NCI-H446 (cell line): Measurements from ENCODE around the gene VAMP8.
"Not testable (repeated sequence)": the region's sequence is repeated elsewhere in the genome, so short reads cannot be mapped to it uniquely, and the experiment has no call there.

ENCODE experiments used
- DNase-seq, 2 experiments: peaks; one replicate each; lab custom pipeline; 2025; lab: John Stamatoyannopoulos, UW

VAMP8 gene

DNA sequence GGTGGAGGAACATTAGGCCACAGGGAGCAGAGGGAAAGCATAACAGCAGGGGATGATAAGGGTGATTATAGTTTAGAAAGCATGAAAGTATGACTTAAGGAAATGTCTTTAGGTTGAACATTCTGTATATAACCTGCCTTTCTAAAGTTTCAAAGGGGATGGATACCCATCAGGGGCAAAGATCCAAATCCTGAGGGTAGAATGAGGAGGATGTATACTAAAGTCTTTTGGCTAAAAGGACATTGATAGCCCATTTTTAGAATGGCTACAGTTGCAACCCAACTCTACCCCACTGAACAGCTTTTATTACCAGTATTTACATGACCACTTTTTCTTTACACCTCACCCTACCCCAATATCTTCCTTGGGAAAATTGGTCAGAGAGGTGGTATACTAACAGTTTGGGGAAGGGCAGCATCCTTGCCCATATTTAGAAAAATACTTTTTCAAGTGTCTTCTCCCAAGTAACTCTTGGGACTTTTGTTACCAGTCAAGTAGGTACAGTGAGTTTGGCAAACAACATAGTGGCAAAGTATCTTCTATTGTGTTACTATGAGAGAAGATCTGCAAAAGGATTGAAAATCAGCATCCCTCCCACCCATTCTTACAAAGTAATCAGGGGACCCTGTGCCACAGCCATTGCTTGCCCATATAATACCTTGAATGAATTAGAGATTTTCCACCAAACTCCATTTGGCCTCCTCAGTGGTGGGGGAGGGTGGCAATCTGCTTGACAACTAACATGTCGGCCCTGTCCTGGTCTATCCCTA is 30.1 kb upstream of the VAMP8 start:
- no peak for DNase-seq

- DNase-seq: no peak
These were observed 29.4 kb upstream of the VAMP8 start for GRCh38 chr2:85547859-85548607.

DNA sequence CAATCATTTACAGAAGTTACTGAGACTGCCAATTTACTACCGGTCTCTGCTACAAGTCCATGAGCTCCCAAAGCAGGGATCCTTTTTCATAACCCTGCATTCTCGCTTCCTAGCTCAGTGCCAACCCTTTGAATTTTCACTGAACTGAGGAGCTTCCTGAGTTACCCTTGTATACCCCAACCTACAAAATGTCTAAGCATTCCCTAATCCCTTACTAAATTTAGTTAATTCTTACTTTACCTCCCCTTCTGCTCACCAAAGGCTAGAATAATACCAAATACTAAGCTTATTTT is 28.8 kb upstream of the VAMP8 start:
- no peak for DNase-seq

DNA sequence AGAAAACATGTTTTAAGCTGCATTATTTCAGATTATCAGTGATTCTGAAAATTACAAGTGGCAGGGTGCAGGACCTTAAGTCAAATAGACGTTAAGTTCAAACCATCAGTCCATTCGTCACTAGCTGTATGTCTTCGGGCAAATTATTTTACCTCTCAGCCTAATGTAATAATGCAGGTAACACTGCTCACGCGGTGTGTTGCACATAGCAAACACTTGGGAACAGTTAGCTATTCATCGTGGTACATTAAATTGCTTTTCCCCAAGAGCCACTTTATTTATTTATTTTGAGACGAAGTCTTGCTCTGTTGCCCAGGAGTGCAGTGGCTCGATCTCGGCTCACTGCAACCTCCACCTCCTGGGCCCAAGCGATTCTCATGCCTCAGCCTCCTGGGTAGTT is 28.3 kb upstream of the VAMP8 start:
- DNase-seq: no peak

DNA sequence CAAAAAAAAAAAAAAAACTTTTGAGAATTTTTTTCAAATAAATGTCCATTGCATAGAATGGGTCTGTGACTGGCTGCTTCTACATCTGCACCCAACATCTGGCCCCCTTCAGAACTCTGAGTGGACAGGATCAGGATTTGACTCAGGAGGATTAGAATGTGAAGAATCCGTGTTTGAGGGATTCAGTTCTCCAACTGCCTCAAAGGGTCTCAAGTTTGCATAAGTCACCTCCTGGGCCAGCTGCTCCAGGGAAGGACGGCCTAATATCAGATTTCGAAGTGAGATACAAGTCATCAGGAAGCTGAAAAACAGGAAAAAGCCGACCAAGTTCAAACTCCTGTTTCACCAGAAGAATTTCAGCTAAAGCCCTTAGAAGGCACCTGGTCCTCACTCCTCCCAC is 27.6 kb upstream of the VAMP8 start:
- DNase-seq: no peak

GRCh38 chr2:85550486-85550885 is 26.9 kb upstream of the VAMP8 start:
- DNase-seq: no peak

DNA sequence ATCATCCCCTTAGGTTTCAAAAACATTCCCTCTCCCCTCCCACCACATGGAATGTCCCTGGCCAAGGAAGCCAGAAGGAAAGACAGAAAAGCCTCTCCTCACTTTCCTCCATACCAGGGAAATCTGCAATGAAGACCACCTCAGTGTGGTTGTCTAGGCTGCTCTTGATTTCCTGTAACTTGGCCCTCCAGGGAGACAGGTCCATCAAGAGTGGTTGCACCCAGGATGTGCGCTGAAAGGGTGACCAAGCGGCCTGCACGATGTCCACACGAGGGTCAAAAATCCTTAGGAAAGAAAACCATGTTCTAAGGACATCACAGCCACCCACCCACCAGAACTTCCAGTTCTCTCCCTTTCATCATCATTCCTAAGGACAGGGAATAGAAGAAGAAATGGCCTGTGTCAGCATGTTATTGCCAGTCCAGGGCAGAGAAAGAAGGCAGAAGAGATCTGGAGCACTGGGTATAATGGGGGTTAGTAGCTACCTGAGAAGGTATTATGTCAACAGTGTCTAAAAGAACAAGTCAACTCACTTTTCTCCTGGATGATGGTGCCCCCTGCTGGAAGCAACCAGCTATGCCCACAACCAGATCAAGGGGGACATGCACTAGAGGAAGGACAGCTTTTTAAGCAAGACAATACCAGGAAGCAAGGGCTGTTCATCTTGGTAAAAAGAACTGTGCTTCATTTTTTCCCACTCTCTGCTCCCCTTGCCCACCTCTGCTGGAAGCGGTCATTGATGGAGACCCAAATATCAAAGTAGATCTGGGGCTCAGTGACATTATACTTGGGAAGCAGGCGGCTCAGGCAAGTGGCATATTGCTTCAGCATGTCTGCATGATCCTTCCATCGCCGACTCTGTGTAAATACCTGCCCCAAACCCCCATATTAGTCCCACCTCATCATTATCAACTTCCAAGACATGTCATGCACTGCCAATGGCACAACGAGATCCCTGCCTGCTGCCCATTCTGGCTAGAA is 25.4 kb upstream of the VAMP8 start:
- peak; percentile 52 to 71 for DNase-seq

DNA sequence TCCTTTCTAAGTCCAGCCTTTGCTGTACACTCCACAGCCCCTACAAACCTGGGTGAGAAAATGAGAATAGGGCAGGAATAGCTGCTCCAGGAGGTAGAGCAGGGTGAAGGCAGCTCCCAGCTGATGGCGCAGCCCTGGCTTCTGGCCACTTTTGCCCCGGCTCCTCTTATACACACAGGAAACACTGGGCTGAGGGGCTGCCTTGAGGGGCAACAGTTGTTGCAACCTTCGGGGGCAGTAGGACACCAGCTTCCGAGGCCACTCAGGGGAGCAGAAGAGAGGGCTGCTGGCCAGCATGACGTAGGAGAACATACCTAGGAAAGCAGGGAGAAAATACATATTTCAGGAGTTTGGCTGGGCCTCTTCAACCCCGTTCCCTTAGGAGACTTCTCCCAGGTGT is 24.2 kb upstream of the VAMP8 start:
- DNase-seq: no peak

GRCh38 chr2:85554980-85555612 is 22.3 kb upstream of the VAMP8 start:
- no peak for DNase-seq

- no peak for DNase-seq
These were observed 20.3 kb upstream of the VAMP8 start for GRCh38 chr2:85557130-85557529.

DNA sequence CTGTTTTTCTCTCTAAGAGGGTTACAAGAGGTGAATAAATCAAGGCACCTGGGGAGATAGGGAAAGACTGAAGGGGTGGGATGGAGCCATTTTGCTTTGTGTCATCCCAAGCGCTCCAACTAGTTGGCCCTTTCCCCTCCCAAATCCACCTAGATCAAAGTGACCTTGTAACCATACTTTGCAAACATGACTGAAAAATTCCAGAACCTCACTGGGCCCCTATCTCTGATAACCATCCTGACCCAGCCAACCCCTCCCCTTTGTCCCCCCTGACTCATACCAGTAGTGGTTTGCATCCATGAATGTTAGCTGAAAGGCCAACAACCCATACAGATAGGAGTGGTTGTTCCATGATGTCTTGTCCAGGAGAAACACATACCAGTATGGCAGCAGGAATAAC is 19.2 kb upstream of the VAMP8 start:
- no peak for DNase-seq

DNA sequence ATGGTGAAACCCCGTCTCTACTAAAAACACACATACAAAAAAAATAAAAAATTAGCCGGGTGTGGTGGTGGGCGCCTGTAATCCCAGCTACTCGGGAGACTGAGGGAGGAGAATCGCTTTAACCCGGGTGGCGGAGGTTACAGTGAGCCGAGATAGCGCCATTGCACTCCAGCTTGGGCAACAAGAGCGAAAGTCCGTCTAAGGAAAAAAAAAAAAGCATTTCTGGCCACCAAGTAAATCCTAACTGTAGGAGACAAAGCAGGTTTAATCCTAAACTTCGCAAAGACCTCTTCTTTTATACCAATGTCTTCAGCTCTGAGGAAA is 17.0 kb upstream of the VAMP8 start:
- DNase-seq: not testable (repeated sequence)

GRCh38 chr2:85560812-85561279 is 16.5 kb upstream of the VAMP8 start:
- DNase-seq: no peak

DNA sequence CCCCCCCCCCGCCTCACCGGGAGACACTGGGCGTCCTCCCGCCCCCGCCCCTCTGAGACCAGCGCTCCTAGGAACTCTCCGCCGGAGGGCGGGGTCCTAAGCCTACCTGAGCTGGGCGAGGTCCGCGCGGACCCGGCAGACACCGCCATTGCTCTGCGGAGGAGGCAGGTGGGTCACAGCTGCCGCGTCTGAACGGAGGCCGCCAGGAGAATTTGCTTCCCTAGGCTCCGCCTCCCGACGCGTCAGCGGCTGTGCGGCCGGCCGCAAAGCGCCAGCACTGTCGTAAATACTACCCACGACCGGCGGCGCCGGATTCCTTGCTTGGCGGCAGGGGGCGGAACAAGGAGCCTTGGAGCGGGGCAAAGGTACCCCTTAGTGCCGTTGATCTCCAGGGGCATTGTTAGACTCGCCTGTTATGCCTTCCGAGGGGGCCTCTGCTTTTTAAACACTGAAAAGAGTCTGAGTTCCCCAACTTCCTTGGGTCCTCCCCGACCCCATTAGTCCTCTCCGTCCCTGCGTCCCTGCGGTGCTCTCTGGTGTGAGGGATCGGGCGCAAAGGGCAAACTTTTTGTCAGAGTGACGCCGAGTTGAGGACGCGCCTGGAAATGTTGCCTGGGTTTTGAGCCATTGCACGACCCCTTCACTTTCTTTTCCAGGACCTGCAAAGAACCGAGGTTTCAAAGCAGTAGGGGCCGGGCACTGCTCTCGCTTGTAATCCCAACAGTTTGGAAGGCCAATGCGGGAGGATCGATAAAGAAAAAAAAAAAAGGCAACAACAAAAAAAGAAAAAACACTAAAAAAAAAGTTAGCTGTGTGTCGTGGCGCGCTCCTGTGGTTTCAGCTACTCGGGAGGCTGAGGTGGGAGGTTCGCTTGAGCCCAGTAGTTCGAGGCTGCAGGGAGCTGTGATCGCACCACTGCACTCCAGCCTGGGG is 15.8 kb upstream of the VAMP8 start, which contains the start of gene GGCX:
Gene GGCX, minus strand, starts transcription at position 214 of the 933 bp plus-strand sequence. Its CDS starts 65 bp downstream, at position 149.
- DNase-seq: peak; percentile 87 to 96

DNA sequence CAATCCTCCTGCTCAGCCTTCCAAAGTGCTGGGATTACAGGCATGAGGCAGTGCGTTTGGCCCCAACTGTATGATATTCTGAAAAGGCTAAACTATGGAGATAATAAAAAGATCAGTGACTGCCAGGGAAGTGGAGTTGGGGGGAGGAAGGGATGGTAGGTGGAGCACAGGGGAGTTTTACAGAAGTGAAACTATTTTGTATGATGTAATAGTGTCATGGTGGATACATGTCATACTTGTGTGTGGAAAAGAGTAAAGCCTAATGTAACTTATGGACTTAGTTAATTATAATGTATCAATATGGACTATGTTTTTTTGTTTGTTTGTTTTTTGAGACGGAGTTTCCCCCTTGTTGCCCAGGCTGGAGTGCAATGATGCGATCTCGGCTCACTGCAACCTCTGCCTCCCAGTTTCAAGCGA is 13.2 kb upstream of the VAMP8 start:
- no peak for DNase-seq

DNA sequence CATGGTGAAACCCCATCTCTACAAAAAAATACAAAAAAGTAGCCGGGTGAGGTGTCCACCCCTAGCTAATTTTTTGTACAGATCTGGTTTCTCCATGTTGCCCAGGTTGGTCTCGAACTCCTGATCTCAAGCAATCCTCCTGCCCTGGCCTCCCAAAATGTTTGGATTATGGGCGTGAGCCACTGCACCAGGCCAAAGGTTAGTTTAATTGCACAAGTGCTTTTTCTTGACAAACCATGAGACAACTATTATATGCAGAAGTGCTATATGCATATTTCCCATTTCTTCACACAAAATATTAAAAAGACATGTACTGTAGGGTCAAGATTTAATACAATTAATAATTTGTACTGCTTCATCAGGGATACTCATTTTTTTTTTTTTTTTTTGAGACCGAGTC is 11.1 kb upstream of the VAMP8 start:
- DNase-seq: no peak

DNA sequence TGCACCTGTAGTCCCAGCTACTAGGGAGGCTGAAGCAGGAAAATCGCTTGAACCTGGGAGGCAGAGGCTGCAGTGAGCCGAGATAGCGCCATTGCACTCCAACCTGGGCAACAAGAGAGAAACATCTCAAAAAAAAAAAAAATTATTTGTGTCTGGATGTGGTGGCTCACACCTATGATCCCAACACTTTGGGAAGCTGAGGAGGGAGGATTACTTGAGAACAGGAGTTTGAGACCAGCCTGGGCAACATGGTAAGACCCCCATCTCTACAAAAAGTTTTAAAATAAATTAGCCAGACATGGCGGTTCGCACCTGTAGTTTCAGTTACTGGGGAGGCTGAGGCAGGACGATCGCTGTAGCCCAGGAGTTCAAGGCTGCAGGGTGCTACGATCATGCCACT is 1.6 kb upstream of the VAMP8 start:
- no peak for DNase-seq

- DNase-seq: no peak
These were observed 362 bp upstream of the VAMP8 start for GRCh38 chr2:85577063-85577385.

DNA sequence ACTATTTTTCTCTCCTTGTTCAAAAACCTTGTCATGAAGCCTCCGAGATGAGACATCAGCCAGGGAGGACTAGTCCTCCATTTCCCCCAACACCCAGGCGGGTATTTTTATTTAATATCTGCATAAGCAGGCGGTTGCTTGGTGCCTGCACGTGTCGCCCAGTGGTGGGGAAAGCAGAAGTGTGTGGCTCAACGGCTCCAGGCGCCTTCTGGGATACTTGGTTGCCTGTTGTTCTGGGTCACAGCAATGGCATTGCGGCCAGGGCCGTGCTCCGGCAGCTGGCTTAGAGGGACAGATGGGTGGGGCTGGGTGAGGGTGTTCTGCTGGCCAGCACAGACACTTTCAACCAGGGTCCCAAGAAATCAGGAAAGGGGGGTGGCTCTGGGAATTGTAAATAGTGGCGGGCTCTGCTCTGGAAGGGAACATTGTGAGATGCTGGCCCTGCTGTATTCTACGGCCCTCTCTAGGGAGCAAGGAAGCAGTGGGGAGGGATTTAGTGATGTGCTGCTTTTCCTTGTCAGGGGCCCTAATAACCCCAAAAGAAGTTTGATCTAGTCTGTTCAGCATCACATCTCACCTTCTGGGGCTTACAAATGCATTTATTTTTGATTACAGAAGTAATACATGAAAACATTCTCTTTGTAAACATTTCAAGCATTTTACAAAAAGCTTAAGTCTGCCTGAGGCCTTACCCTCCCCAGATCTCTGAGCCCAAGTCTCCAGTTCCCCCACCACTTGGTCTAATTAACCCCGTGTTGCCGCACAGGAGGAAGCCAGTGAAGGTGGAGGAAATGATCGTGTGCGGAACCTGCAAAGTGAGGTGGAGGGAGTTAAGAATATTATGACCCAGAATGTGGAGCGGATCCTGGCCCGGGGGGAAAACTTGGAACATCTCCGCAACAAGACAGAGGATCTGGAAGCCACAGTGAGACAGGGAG is 1.1 kb downstream of the VAMP8 start:
- no peak for DNase-seq
